Activated naive CD8-positive, alpha-beta T cell (primary cell): ENCODE data around the gene AGAP9.
A peak's percentile ranks its signal among the peaks of the same experiment; 100 is the strongest.
"Not testable (repeated sequence)": the region's sequence is repeated elsewhere in the genome, so short reads cannot be mapped to it uniquely, and the experiment has no call there.

Source experiments
- H3K27ac Mint-ChIP-seq: one replicate; pipeline ENCODE4 v1.8.0; 2021; ENCODE audit warnings: mixed read lengths
- H3K27me3 Mint-ChIP-seq: one replicate; pipeline ENCODE4 v1.8.0; 2021; ENCODE audit warnings: mixed read lengths
- H3K36me3 Mint-ChIP-seq: one replicate; pipeline ENCODE4 v1.8.0; 2021; ENCODE audit warnings: mixed read lengths
- H3K4me1 Mint-ChIP-seq: one replicate; pipeline ENCODE4 v1.8.0; 2021; ENCODE audit warnings: low read depth, mixed read lengths
- H3K4me3 Mint-ChIP-seq: one replicate; pipeline ENCODE4 v1.8.0; 2021; ENCODE audit warnings: mild to moderate bottlenecking, mixed read lengths
- H3K9me3 Mint-ChIP-seq: one replicate; pipeline ENCODE4 v1.8.0; 2021; ENCODE audit warnings: low read depth, mixed read lengths

The AGAP9 gene

DNA sequence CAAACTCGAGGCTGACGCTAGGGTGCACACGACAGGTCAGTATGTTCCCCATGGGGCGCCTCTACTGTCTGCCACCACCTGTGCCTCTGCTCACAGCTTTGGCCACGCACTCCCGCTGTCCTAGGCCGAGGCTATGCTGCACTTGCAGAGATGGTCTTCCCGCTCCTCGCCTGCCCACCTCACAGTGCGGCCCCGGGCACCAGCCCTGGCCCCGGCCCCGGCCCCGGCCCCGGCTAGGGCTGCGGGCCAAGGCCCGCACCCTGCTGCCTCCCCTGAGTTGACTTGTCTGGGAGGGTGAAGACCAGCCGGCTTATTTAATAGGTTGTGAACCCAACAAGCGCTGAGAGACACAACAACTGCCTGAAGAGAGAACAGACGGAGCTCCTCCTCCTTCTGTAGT is at the start of gene AGAP9:
AGAP9 (minus strand) TSS at position 164 of the 400 bp plus-strand sequence; CDS start at position 52, 112 bp downstream.
- H3K27me3 Mint-ChIP-seq, H3K36me3 Mint-ChIP-seq, H3K9me3 Mint-ChIP-seq, H3K27ac Mint-ChIP-seq, H3K4me3 Mint-ChIP-seq, H3K4me1 Mint-ChIP-seq: not testable (repeated sequence)

- H3K27me3 Mint-ChIP-seq, H3K27ac Mint-ChIP-seq, H3K9me3 Mint-ChIP-seq, H3K4me3 Mint-ChIP-seq, H3K36me3 Mint-ChIP-seq, H3K4me1 Mint-ChIP-seq: not testable (repeated sequence)
Measured at GRCh38 chr10:47571138-47571912, 47.9 kb upstream of the AGAP9 start.

DNA sequence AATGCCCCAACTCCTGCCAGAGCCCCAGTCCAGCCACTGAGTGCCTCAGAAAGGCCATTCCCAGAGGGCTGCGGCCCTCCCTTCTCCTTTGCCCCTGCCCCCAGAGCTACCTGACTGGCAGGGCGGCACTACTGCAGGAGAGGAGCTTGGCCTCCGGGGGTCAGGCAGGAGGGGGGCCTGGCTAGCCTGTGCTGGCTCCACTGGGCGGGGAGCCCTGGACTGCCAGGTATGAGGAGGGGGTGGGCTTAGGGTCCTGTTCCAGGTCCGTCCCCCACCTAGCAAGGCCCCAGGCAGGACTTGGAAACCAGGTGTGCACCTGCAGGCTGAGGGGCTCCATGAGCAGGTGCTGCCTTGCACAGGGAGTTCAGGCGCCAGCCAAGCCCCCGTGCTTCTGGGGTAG is 43.3 kb upstream of the AGAP9 start:
- H3K27me3 Mint-ChIP-seq, H3K36me3 Mint-ChIP-seq, H3K4me1 Mint-ChIP-seq, H3K4me3 Mint-ChIP-seq, H3K9me3 Mint-ChIP-seq, H3K27ac Mint-ChIP-seq: not testable (repeated sequence)

GRCh38 chr10:47566108-47566699 is 42.8 kb upstream of the AGAP9 start:
- not testable (repeated sequence) for H3K27me3 Mint-ChIP-seq, H3K9me3 Mint-ChIP-seq, H3K36me3 Mint-ChIP-seq, H3K4me1 Mint-ChIP-seq, H3K4me3 Mint-ChIP-seq, H3K27ac Mint-ChIP-seq

DNA sequence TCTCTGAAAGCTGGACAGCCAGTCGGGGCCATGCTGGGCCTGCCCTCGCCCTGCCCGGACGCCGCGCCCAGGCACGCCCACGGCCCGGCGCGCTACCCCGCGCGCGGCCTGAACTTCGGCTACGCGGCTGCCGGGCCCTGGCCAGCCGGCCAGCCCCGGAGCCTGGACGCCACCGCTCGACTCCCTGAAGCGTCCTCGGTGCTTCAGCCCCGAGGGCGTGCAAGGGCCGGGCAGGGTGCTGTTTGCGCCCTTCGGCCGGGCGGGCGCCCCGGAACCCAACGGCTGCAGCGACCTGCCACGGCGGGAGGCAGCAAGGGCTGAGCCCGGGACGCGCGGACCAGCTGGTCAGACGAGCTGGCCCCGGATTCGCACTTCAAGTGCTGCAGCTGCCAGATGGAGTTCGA is 42.1 kb upstream of the AGAP9 start:
- not testable (repeated sequence) for H3K27me3 Mint-ChIP-seq, H3K4me3 Mint-ChIP-seq, H3K36me3 Mint-ChIP-seq, H3K4me1 Mint-ChIP-seq, H3K27ac Mint-ChIP-seq, H3K9me3 Mint-ChIP-seq

DNA sequence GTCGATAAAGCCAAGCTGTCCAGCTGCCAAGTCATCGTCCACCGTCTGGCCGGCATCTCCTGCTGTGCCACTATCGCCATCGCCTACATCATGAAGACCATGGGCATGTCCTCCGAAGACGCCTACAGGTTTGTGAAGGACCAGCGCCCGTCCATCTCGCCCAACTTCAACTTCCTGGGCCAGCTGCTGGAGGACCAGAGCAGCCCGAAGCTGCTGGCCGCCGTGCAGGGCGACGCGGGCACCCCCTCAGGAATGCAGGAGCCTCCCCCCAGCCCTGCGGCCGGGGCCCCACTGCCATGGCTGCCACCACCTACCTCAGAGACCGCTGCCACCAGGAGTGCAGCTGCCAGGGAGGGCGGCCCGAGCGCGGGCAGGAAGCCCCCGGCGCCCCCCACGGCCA is 41.5 kb upstream of the AGAP9 start:
- H3K4me3 Mint-ChIP-seq, H3K27ac Mint-ChIP-seq, H3K9me3 Mint-ChIP-seq, H3K27me3 Mint-ChIP-seq, H3K36me3 Mint-ChIP-seq, H3K4me1 Mint-ChIP-seq: not testable (repeated sequence)

DNA sequence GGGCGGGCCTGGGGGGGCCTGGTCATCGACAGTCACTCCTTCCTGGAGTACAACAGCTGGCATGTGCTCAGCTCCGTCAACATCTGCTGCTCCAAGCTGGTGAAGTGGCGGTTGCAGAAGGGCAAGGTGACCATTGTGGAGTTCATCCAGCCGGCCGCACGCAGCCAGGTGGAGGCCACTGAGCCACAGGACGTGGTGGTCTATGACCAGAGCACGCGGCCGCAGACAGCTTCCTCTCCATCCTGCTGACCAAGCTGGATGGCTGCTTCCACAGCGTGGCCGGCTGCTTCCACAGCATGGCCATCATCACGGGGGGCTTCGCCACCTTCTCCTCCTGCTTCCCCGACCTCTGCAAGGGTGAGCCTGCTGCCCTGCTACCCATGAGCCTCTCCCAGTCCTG is 40.9 kb upstream of the AGAP9 start:
- H3K27ac Mint-ChIP-seq, H3K9me3 Mint-ChIP-seq, H3K4me3 Mint-ChIP-seq, H3K36me3 Mint-ChIP-seq, H3K27me3 Mint-ChIP-seq, H3K4me1 Mint-ChIP-seq: not testable (repeated sequence)

DNA sequence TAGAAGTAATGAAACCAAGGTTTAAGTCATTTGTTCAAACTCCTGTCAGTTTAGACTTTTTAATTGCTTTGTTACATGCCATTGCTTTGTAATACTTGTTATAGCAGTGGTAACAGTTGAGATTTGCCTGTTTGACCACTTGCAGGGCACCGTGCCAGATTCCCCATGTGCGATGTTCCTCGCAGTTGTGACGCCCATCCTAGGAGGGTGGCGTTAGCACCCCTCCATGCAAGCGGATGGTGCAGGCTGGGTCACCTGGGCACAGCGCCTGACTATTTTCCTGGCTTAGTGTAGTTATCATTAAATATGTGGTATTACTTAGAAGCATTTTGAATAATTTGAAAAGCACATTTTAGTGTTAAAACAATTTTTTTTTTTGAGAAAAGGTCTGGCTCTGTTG is 37.0 kb upstream of the AGAP9 start:
- H3K9me3 Mint-ChIP-seq, H3K27me3 Mint-ChIP-seq, H3K4me3 Mint-ChIP-seq, H3K27ac Mint-ChIP-seq, H3K36me3 Mint-ChIP-seq, H3K4me1 Mint-ChIP-seq: not testable (repeated sequence)

DNA sequence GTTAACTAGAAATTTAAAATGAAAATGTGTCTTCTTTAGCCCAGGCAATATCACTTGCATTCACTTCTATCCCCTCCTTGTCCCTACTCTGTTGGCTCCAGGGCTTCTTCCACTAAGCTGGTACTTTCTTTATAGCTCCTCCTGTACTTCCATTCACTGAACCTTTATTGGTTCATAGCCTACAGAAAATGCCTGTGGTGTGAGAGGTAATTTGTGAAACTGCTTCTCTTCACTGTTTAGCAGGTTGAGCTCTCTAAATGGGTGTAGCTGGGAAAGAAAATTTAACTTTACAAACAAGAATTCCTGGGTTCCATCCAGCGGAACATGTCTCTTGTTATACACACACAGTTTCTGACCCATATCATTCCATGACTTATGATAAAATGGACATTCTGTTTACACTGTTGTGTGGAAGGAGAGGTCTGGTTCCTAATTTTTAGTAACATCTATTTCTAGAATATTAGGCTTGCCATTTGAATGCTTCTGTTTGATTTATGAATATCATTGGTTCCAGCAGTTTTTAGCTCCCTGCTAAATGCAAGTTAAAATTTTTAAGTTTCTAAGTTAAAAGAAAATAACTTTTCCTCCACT is 36.4 kb upstream of the AGAP9 start:
- not testable (repeated sequence) for H3K27me3 Mint-ChIP-seq, H3K36me3 Mint-ChIP-seq, H3K4me3 Mint-ChIP-seq, H3K4me1 Mint-ChIP-seq, H3K27ac Mint-ChIP-seq, H3K9me3 Mint-ChIP-seq

DNA sequence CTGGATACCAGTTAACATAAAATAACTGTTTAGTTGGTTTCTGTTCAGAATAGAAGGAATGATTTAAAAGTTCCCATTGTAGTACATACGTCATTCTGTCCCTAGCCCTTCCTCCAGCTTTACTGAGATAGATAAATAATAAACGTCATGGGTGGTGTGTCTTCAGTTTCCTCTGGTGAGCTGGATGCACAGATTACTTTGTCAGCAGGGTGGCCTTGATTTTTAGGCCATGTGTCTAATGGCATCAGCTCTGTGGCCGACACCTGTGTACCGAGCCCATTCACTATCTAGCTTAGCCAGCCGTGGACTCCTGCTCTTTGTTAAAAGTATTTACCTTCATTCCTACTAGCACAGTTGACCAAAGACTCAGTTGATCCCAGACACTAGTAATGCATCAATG is 34.7 kb upstream of the AGAP9 start:
- H3K27ac Mint-ChIP-seq, H3K4me1 Mint-ChIP-seq, H3K36me3 Mint-ChIP-seq, H3K9me3 Mint-ChIP-seq, H3K27me3 Mint-ChIP-seq, H3K4me3 Mint-ChIP-seq: not testable (repeated sequence)

DNA sequence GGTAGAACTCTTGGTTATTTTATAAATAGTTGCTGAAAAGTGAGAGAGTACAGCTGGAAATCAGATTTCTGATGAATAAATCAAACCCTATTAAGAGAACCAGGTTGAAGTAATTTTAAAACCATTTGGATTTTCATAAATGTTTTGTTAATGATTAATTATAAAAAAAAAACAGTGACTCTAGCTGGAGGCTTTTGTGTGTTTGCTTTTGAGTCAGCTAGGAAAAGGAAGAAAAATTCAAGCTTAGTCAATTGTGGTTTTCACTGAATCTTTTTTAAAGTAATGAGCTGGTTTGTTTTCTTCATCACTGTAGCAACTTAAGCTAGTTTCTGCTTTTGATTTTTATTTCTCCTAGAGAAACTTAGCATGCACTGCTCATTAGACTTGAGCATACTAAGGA is 34.2 kb upstream of the AGAP9 start:
- not testable (repeated sequence) for H3K27ac Mint-ChIP-seq, H3K4me3 Mint-ChIP-seq, H3K4me1 Mint-ChIP-seq, H3K36me3 Mint-ChIP-seq, H3K27me3 Mint-ChIP-seq, H3K9me3 Mint-ChIP-seq

DNA sequence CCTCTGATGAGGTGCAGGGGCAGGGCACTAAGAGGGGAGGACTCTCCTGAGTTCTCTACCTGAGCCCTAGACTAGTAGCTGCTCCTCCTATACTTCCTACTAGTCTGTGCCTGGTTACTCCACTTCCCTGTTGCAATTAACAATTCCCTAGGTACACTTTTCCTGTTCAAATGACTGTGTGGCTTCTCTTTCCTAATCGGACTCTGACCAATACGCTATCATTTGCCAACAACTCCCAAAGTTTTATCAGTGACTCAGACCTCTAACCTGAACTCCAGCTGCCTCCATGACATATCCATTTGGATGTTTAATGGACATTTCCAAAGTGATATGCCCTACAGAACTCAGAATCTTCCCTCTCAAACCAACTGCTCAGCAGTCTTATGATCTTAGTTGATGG is 31.9 kb upstream of the AGAP9 start:
- not testable (repeated sequence) for H3K4me1 Mint-ChIP-seq, H3K9me3 Mint-ChIP-seq, H3K36me3 Mint-ChIP-seq, H3K27ac Mint-ChIP-seq, H3K4me3 Mint-ChIP-seq, H3K27me3 Mint-ChIP-seq

- not testable (repeated sequence) for H3K4me1 Mint-ChIP-seq, H3K27me3 Mint-ChIP-seq, H3K36me3 Mint-ChIP-seq, H3K27ac Mint-ChIP-seq, H3K9me3 Mint-ChIP-seq
- H3K4me3 Mint-ChIP-seq = peak overlapping the region; percentile 54
Measured at GRCh38 chr10:47554552-47554951, 31.1 kb upstream of the AGAP9 start.

- not testable (repeated sequence) for H3K27ac Mint-ChIP-seq
Measured at GRCh38 chr10:47553860-47554247, 30.4 kb upstream of the AGAP9 start.

DNA sequence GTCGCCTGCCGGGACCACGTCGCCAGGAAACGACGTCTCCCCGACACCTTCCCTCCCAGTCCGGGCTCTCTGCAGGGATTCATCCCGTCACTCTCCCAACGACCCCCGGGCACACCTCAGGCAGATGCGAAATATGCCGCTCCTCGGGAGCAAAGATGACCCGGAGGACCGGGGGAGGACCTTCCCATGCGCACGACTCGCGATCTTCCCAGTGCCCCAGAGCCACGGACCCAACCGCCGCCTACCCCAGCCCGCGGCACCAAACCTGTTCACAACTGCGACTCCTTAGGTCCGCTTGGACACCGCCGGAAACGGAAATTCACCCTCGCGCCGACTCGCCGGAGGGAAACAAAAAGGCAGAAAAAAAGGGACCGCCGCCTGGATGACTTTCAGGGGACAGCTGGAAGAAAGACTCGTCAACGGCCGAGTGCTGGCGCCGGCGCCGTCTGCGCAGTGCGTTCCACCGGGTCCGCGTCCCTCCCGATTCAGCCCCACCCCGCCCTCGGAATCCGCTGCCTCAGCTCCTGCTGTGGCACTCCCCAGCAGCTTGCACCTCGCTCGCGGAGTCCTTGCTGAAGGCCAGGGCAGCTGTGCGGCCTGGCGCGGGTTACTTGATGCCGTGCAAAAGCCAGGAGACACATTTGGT is 29.9 kb upstream of the AGAP9 start:
- H3K27me3 Mint-ChIP-seq, H3K36me3 Mint-ChIP-seq, H3K9me3 Mint-ChIP-seq, H3K4me1 Mint-ChIP-seq: not testable (repeated sequence)
- Mint-ChIP-seq H3K4me3 (peak overlapping the region; percentile 100), H3K27ac (peak overlapping the region; percentile 99)

More at GRCh38 chr10:47553860-47554247, 30.4 kb upstream of the AGAP9 start:
- H3K4me3 Mint-ChIP-seq = peak overlapping the region; percentile 56
- H3K9me3 Mint-ChIP-seq, H3K27me3 Mint-ChIP-seq, H3K36me3 Mint-ChIP-seq, H3K4me1 Mint-ChIP-seq: not testable (repeated sequence)

GRCh38 chr10:47552719-47553118 is 29.3 kb upstream of the AGAP9 start:
- H3K4me3 Mint-ChIP-seq = peak overlapping the region; percentile 100
- peak overlapping the region; percentile 99 for H3K27ac Mint-ChIP-seq
- H3K4me1 Mint-ChIP-seq, H3K9me3 Mint-ChIP-seq, H3K36me3 Mint-ChIP-seq, H3K27me3 Mint-ChIP-seq: not testable (repeated sequence)
